ENCODE results near the gene MTA1.

Gene MTA1

DNA sequence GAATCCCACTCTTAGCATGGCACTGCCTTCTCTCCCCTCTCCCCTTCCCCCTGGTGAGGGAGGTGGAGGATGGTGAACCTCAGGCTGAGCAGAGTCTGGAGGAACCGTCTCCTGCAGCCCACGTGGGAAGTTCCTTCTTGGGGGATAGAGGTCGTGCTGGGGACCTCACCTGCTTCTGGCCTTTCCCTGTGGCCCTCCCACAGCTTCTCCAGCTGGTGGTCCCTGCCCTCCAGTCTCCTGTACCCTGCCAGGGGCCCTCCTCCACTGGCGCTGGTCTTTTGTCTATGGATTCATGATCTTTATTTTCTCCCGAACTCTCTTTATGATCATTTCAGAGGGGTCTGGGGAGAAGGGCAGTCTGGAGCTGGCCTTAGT, 9.0 kb upstream of the MTA1 start:
- H3K4me2 ChIP-seq (ENCODE audit: low read depth, low read length, poor library complexity, severe bottlenecking): no peak overlapping the region
- H3K9ac ChIP-seq (ENCODE audit: low read length): no peak overlapping the region
- no peaks in the 10 kb centered on the region for H4K20me1 ChIP-seq (ENCODE audit: low read depth, low read length)

DNA sequence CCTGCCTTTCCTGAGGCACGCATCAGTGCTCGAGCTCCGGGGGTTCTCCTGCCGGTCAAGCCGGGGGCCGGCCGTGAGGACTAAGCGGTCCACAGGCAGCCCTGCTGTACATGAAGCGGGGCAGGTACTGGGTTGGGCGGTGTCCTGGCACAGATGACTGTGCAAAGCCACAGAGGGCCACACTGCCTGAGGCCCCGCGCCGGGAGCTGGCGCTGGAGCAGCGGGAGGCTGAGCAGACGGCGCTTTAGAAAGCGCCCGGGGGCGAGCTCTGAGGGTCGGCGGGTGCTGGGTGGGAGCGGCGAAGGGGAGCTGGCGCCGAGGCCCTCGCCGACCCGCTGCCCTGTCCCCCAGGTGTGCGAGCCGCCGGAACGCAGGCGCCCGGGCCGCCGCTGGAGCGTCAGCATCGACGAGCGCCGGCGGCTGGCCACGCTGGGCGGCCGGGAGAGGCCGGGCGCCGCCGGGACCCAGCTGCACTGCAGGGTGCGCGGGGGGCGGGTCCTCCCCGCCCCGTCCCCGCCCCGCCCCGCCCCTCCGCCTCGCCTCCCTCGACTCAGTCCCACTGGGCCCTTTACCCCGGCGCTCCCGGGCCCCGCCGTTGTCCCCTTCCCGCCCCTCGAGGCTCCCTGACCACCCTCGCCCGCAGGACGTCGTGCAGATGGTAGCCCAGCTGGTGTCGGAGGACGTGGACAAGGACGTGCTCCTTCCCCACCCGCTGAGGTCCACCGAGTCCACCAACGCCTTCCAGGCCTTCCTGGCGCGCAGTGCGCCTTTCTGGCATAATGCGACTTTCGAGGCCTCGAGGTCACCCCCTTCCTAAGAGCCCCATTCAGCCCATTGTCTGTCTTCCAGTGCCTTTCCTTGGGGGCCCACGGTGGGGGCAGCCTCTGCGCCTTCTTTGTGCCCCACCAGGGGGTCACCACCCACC, 8.3 kb upstream of the MTA1 start:
- H4K20me1 ChIP-seq (ENCODE audit: low read depth, low read length): no peaks in the 10 kb centered on the region
- H2AFZ ChIP-seq (ENCODE audit: low read depth, low read length, severe bottlenecking): no peak overlapping the region
- TF ChIP-seq, protein P1, sequence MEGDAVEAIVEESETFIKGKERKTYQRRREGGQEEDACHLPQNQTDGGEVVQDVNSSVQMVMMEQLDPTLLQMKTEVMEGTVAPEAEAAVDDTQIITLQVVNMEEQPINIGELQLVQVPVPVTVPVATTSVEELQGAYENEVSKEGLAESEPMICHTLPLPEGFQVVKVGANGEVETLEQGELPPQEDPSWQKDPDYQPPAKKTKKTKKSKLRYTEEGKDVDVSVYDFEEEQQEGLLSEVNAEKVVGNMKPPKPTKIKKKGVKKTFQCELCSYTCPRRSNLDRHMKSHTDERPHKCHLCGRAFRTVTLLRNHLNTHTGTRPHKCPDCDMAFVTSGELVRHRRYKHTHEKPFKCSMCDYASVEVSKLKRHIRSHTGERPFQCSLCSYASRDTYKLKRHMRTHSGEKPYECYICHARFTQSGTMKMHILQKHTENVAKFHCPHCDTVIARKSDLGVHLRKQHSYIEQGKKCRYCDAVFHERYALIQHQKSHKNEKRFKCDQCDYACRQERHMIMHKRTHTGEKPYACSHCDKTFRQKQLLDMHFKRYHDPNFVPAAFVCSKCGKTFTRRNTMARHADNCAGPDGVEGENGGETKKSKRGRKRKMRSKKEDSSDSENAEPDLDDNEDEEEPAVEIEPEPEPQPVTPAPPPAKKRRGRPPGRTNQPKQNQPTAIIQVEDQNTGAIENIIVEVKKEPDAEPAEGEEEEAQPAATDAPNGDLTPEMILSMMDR (IDR thresholded peaks at IDR 0.05; ENCODE audit: insufficient read depth, low read length, poor library complexity, severe bottlenecking): no peak
- no peak for TF ChIP-seq EZH2phosphoT487 (conservative IDR thresholded peaks at IDR 0.05; ENCODE audit: low read length)
- no peaks in the 10 kb centered on the region for H3K79me2 ChIP-seq (ENCODE audit: insufficient read depth, low read length)
- no peak overlapping the region for H3K27ac ChIP-seq (ENCODE audit: low read depth, low read length)
- no peak overlapping the region for H3K4me3 ChIP-seq (ENCODE audit: insufficient read depth, low read length, poor library complexity, severe bottlenecking)
- H3K4me2 ChIP-seq (ENCODE audit: low read depth, low read length, poor library complexity, severe bottlenecking): no peak overlapping the region
- no peaks in the 10 kb centered on the region for H3K36me3 ChIP-seq (ENCODE audit: low read length)
- H3K9me2 ChIP-seq (replicated peaks; ENCODE audit: insufficient read depth, low read length): no peaks in the 10 kb centered on the region
- H3F3A ChIP-seq (ENCODE audit: insufficient read depth): no peaks in the 10 kb centered on the region
- no peaks in the 10 kb centered on the region for H3K27me3 ChIP-seq (ENCODE audit: low read length)
- H3K9me3 ChIP-seq (ENCODE audit: insufficient read depth, low read length): no peaks in the 10 kb centered on the region
- H3K9ac ChIP-seq (ENCODE audit: low read length): no peak overlapping the region

More for the DNA sequence above, 9.0 kb upstream of the MTA1 start:
- no peaks in the 10 kb centered on the region for H3K36me3 ChIP-seq (ENCODE audit: low read length)
- no peak overlapping the region for H3K27ac ChIP-seq (ENCODE audit: low read depth, low read length)
- H2AFZ ChIP-seq (ENCODE audit: low read depth, low read length, severe bottlenecking): no peak overlapping the region
- H3K79me2 ChIP-seq (ENCODE audit: insufficient read depth, low read length): no peaks in the 10 kb centered on the region
- TF ChIP-seq, protein P1 (IDR thresholded peaks at IDR 0.05; ENCODE audit: insufficient read depth, low read length, poor library complexity, severe bottlenecking): no peak
- TF ChIP-seq EZH2phosphoT487 (conservative IDR thresholded peaks at IDR 0.05; ENCODE audit: low read length): no peak
- H3K9me3 ChIP-seq (ENCODE audit: insufficient read depth, low read length): no peaks in the 10 kb centered on the region
- H3F3A ChIP-seq (ENCODE audit: insufficient read depth): no peaks in the 10 kb centered on the region
- no peaks in the 10 kb centered on the region for H3K9me2 ChIP-seq (replicated peaks; ENCODE audit: insufficient read depth, low read length)
- H3K4me3 ChIP-seq (ENCODE audit: insufficient read depth, low read length, poor library complexity, severe bottlenecking): no peak overlapping the region
- no peaks in the 10 kb centered on the region for H3K27me3 ChIP-seq (ENCODE audit: low read length)

DNA sequence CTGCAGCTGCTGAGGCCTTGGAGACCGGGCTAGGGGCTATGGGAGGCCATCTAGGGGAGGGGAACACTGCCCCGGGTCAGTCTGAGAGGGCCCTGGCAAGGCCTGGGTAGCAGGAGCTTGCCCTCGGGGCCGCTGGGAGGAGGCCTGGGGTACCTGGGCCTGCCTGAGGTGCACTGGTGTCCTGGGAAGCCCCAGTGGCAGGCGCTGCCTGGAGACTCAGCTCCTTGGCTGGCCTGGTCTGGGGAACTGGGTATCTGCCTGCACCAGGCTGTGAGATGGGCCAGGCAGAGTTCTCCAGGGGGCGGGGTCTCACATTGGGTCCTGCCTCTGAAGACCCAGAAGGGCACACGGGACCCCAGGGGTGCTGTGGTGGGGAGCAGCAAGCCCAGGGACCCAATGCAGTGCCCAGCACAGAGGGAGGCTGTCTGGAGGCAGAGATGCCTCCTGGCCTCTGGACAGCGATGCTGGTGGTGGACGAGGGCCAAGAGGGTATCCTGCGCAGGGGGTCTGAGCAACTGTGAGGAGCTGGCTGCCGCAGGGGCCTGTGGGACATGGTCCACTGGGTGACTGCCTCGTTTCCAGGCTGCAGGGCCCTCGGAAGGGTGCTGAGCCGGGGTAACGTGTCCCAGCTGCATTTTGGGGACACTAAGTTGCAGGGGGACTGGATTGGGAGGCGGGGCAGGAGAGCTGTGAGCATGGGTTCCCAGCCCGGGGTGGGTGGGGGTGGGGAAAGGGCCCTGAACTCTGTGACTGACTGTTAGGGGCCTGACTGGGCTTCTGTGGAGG, 7.4 kb upstream of the MTA1 start:
- Histone ChIP-seq H3K9me3 (ENCODE audit: insufficient read depth, low read length) (no peaks in the 10 kb centered on the region), H3K9ac (ENCODE audit: low read length) (no peak overlapping the region)

More for the DNA sequence above, 7.4 kb upstream of the MTA1 start:
- no peaks in the 10 kb centered on the region for H3F3A ChIP-seq (ENCODE audit: insufficient read depth)
- no peak overlapping the region for H3K4me2 ChIP-seq (ENCODE audit: low read depth, low read length, poor library complexity, severe bottlenecking)
- no peak overlapping the region for H3K4me3 ChIP-seq (ENCODE audit: insufficient read depth, low read length, poor library complexity, severe bottlenecking)
- H3K36me3 ChIP-seq (ENCODE audit: low read length): no peaks in the 10 kb centered on the region
- H3K27me3 ChIP-seq (ENCODE audit: low read length): no peaks in the 10 kb centered on the region
- no peak for TF ChIP-seq EZH2phosphoT487 (conservative IDR thresholded peaks at IDR 0.05; ENCODE audit: low read length)
- TF ChIP-seq, protein P1 (IDR thresholded peaks at IDR 0.05; ENCODE audit: insufficient read depth, low read length, poor library complexity, severe bottlenecking): no peak
- H3K79me2 ChIP-seq (ENCODE audit: insufficient read depth, low read length): no peaks in the 10 kb centered on the region
- H4K20me1 ChIP-seq (ENCODE audit: low read depth, low read length): no peaks in the 10 kb centered on the region
- no peak overlapping the region for H3K27ac ChIP-seq (ENCODE audit: low read depth, low read length)
- H2AFZ ChIP-seq (ENCODE audit: low read depth, low read length, severe bottlenecking): no peak overlapping the region
- H3K9me2 ChIP-seq (replicated peaks; ENCODE audit: insufficient read depth, low read length): no peaks in the 10 kb centered on the region

Measured in SU-DHL-6 (cell line).